NB4 (cell line): ENCODE data around the gene SNRPE.
"Not testable (repeated sequence)": the region's sequence is repeated elsewhere in the genome, so short reads cannot be mapped to it uniquely, and the experiment has no call there.

ENCODE experiments used
- CTCF ChIP-seq: IDR thresholded peaks from one replicate; pipeline ENCODE4 v1.5.1; 2012; ENCODE audit warnings: low read depth, low read length
- MYC ChIP-seq: IDR thresholded peaks from 2 replicates; pipeline ENCODE4 v1.6.1; 2011; ENCODE audit warnings: low read depth, low read length

- TF ChIP-seq CTCF, MYC: not testable (repeated sequence)
Observed at GRCh38 chr1:203829247-203829646, 32.2 kb upstream of the SNRPE start.
